Stimulated activated CD8-positive, alpha-beta memory T cell treated with anti-CD3 and anti-CD28 coated beads, Interleukin-12 subunit alpha, Interleukin-12 subunit beta, amount 100 ng/mL, for 4 hours (primary cell): ENCODE data around the gene CCNT2.
"Not testable (repeated sequence)": the region's sequence is repeated elsewhere in the genome, so short reads cannot be mapped to it uniquely, and the experiment has no call there.

Source experiments
- DNase-seq: peaks from one replicate; pipeline ENCODE4 v3.0.0-alpha.2; 2020; ENCODE audit warnings: low read depth

The CCNT2 gene

DNA sequence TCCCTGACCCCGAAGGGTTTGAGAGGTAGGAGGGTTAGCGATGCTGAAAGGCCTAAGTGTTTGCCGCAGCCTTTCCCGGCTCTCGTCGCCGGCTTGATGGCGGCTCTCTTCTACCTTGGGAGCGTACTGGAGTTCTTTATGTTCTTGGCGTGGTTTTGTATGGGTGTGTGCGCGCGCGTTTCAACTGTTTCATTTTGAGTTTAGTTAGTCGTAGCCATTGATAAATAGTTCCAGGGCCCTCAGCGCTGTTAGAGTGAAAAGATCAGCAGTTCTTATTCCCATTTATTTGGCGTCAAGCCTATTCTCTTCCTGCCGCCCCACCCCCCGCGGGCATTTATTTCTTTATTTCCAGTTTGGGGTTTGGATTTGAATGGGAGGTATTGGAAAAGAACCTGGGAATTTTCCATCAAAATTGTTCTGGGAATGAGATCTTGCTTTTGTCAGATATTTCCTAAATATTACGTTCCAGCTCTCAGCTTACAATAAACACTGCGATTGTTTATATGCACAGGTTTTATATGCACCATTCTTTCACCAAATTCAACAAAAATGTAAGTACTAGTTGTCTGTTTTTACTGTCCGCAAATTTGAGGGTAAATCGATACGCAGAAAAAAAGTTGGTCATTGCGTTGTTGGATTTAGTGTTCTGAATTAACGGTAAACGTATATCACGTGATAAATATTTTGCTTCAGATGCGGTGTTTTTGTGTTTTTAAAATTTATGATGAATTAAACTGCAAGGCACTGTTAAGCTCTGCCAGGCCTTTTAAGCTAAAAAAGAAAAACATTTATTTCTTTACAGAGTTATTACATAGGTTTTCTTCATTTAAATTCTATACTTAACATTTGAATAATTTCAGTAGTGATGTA lies 954 bp downstream of the CCNT2 start:
- no peak for DNase-seq

DNA sequence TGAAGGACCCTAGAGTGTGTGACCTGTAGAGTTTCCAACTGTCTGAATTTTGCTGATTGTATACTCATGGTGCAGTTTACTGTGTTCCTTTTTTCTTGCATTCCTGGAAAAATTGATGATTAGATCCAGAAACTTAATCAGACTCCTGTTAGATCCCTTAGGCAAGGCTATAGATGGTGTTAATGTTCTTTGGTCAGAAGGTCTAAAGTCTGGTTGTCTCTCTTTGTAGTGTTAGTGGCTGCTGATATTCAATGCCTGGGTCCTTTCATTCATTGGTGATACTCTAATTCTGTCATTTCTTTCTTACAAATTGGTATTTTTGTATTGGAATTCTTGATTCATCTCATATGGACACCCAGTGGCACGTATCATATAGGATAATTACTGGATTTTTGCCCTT lies 6.3 kb downstream of the CCNT2 start:
- DNase-seq, result no peak

DNA sequence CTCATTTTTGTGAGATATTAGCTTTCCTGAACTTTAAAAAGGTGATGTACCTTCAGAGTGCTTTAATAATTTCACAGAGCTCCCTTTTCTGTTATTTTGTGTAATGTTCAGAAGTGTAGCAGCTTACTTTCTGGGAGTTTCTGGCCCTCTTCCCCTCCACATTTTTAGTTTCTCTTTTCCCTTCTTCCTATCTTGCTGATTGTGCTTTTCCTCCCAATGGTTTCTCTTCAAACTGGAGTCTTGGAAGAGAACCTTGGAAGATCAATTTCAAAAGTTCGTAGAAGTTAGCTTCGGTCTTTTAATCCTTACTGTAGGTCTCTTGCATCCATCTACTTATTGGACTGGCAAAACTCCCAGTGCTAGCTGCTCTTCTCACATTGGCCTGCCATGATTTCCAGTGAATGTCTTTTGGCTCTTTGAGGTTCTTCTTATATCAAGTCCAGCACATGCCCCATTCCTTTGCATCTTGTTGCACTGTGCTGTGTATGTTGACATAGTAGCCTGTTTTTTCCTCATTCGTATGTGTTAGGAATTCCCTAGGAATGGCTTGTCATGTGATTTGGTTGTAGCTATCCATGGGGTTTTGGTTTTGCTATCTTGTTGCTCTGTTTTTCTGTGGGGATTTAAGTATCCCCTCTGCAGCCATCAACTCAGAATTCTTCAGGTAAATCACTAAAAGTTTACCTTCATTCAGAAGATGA lies 7.8 kb downstream of the CCNT2 start:
- no peak for DNase-seq

DNA sequence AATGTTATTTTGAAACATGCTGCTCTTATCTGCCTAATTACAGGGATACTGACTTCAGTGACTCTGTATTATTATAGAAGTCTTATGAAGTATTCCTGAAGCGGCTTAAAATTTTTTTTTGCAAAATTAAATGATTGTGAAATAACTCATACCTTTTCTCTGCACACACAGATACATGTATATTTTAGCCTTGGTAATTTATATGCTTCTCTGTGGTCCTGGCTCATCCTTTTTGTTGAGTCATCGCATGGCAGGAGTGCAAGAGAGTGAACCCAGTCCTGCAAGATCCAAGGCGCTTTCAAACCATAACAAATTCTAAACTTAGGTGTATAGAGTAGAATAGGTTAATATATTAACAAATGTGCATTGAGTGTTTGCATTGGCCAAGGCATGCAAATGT lies 8.6 kb downstream of the CCNT2 start:
- DNase-seq, result no peak

DNA sequence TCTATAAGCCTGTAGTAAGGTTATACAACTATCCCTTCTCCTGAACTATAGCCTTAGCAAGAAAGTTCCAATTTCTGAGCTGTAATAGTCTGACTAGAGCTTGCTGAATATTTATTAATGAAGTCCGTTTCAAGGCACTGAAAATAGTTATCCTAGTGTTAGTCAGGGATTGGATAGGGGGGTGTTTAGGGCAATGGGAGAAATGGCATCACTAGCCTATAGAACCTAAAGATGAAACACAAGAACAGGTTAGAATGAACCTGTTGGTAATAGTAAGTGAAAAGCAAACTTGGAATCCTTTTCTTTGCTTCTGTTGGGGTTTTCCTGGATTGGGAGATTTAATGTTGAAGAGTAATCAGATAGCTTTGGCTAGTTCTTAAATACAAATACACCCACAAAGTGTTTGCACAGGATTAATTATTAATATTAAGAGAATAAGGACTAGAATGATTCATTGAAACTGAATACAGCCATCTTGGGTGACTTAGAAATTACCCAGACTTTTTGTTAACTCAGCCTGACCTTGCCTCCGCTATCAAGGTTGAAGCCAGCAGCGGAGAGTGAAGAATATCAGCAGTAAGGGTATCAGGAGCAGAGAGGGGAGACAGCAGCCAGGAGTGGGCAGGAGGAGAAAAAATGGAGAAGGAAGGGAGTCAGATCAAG lies 14.4 kb downstream of the CCNT2 start:
- DNase-seq, result no peak

DNA sequence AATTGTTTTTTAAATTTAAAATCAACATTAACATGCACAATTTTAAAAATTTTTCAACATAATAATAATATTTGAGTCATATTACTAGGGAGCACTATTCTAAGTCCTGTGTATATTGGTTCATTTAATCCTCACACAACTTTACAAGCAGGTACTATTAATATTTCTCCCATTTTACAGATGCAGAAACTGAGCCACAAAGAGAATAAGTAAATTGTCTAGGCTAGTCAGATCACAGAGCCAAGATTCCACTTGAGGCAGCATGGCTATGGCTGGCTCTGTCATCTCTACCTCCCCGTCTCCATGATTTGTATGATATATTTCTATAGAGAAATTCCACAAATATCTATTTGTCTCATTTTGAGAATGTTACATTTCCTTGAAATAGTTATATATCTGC lies 15.1 kb downstream of the CCNT2 start:
- DNase-seq, result no peak

DNA sequence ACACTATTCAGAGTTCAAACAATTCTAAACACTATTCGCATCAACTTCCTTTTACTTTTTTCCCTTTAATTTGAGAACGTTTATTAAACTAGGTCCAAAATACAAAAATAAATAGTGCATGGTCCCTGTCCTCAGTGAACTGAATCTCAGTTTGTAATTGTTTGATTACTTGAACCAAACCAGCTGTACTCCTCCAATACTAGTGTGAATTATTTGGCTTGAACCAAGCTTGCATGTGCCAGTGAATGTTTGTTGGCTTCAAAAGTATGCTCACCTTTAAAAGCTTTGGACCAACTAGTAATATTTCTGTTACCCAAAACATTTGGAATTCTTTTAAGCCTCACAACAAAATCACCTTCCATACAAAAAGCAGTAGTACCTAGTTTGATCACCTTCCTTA lies 15.5 kb downstream of the CCNT2 start:
- no peak for DNase-seq

DNA sequence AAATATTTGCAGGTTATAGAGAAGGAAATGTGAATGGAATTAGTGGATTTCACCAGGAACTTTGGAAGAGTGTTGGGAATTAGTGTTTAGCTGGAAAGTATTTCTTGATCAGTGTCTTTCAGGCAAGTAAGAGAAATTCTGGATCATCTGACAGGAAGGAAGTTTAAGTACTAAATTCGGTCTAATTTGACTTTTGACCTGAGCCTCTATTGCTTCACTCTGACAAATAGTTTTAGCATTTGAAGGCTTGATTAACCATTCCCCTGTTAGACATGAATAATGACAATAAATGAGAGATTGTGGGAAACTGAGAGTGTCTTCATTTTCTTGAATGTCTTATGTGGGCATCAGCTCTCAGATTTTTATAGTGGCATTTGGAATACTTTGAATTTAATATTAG lies 16.0 kb downstream of the CCNT2 start:
- DNase-seq, result no peak

DNA sequence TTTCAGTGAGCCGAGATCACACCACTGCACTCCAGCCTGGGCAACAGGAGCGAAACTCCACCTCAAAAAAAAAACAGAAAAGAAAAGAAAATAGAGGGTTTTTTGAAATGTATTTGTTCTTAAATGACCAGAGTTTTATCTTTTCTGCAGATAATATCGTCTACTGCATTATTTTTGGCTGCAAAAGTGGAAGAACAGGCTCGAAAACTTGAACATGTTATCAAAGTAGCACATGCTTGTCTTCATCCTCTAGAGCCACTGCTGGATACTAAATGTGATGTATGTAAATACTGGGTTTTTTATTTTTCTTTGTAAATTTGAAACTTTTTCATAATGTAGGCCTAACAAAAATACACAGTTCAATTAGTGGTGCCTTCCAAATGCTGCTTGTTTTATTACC lies 18.1 kb downstream of the CCNT2 start:
- no peak for DNase-seq

DNA sequence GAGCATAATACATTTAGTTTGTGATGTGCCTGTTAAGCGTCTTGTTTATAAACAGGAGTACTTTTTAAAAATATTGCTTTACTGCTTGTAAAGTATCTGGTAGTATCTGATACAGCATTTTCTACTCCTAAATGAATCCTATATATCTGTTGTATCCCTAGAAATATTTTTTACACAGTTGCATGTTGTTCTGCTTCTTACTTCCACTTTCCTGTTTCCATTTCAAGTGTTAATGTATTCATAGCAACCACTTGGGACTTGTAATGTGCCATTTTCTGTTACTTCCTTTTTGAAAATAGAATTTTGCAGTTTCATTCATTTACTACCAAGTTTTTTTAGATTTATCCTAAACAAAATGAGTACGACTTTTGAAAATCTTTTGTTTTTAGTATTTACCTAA lies 24.9 kb downstream of the CCNT2 start:
- DNase-seq, result no peak

DNA sequence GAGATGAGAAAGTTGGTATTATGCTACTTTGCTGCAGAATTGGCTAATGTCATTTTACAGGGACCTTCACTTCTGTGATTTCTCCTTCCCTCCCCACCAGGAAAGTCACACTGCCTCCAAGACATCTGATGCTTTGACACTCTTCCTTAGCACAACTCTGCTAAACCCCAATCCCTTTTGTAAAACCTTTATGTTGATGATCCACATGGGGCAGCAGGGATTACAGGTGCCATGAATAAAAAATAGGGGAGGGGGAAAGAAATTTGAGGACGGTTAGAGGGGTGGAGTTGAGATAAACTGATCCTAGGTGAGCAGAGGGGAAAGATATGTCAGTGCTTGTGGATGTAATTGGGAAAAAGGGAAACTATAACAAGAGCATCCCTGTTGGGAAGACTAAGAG lies 26.4 kb downstream of the CCNT2 start:
- no peak for DNase-seq

DNA sequence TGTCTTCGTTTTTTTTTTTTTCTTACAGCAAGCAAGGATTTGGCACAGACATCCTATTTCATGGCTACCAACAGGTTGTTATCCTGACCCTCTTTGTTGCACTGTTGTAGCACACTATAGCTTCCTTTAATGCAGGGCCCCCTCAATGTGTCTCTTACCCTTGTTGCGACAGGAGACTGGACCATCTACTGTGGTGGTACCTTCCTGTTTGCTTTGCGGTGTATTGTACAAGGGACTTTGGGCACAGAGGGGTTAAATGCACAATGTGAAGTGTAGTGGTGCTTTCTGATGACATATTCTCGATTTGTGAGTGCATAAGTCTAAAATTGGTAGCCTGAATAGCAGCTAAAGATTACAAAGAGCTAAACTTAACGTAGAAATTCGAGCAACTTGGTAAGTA lies 27.5 kb downstream of the CCNT2 start:
- DNase-seq, result no peak

DNA sequence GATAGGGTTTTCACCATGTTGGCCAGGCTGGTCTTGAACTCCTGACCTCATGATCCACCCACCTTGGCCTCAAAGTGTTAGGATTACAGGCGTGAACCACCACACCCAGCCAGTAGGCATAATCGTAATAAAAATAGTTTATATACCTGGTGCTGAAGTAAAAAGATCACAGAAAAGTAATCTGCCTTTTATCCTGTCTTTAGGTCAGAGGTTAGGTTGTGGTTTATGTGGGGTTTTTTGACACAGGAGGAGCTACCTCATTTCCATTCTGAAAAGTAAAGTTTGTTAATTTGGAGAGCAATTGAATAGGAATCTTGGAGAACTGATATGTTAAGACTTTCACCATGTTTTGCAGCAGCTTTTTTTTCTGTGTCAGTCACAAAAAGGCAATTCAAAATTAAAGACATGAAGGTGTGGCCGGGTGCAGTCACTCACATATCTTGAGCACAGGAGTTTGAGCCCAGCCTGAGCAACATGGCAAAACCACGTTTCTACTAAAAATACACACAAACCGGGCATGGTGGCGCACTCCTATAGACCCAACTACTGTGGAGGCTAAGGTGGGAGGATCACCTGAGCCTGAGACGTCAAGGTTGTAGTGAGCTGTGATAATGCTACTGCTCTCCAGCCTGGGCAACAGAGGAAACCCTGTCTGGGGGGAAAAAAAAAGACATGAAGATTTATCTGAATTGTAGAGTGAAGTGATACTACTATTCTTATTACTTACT lies 31.5 kb downstream of the CCNT2 start:
- DNase-seq, result no peak

DNA sequence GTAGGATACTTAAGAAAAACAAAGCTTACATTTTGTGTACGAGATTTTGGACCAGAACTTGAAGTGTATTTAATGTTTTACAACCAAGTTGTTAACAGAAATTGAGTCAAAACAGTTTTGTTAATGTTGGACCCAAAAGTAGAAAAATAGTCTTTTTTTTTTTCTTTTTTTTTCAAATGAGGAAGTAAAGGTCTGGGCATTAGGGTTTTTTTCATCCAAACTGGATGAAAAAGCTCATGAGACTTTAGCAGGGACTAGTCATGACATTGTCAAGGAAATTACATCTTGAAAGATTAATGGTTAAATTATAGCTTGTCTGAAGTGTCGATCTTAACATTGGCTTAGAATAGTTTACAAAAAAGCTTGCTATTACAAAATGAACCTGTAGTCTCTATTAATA lies 32.3 kb downstream of the CCNT2 start:
- DNase-seq, result no peak

DNA sequence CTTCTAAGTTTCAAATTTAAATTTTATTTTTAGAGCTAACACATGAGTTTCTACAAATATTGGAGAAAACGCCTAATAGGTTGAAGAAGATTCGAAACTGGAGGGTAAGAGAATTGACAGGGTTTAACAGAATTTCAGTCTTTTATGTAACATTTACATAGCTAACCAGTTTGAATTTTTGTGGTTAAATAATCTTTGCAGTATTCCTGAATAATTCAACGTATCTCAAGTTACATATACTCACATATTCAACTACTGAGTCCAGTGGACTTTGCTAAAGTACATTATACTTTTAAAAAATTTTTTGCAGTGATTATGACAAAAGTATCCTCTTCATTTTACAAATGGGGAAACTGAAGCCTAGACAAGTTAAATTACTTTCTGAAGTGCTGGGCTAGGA lies 34.0 kb downstream of the CCNT2 start:
- no peak for DNase-seq

DNA sequence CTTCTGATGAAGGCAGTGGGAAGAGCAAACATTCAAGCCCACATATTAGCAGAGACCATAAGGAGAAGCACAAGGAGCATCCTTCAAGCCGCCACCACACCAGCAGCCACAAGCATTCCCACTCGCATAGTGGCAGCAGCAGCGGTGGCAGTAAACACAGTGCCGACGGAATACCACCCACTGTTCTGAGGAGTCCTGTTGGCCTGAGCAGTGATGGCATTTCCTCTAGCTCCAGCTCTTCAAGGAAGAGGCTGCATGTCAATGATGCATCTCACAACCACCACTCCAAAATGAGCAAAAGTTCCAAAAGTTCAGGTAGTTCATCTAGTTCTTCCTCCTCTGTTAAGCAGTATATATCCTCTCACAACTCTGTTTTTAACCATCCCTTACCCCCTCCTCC lies 35.4 kb downstream of the CCNT2 start:
- DNase-seq, result no peak

DNA sequence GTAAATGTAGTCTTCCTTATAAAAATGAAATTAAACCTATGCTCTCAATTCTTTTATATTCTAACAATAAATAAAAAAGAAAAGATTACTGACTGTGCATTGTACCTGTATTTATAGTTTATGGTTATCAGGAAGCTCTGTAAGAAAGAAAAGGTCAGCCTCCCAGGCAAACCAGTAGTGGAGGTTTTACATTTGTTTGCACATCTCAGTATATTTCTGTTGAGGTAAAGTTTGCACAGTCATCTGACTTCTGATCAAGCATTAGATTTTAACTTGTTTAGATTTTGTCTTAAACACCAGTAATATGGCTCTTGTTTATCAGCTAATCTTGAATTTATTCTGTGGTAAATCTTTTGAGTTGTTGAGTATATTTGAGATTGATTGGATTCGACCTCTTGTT lies 37.1 kb downstream of the CCNT2 start:
- DNase-seq, result no peak

DNA sequence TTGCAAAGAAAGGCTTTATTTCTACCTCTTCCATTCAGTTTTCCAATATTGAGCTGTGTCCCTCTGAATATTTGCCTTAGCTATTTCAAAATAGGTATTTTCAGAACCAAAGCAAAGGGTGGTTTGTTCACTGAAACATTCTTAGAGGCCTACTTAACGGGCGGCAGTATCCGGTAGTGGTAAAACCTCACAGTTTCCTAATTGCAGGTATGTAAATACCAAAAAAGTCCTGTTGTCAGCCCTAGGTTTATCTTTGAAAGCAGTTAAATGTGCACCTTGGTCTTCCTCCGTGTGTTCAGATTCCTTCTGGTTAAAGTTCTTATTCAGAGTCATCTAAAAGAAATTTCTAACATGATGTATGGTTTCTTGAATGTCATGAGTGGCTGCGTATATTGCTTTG lies 38.9 kb downstream of the CCNT2 start:
- no peak for DNase-seq

DNA sequence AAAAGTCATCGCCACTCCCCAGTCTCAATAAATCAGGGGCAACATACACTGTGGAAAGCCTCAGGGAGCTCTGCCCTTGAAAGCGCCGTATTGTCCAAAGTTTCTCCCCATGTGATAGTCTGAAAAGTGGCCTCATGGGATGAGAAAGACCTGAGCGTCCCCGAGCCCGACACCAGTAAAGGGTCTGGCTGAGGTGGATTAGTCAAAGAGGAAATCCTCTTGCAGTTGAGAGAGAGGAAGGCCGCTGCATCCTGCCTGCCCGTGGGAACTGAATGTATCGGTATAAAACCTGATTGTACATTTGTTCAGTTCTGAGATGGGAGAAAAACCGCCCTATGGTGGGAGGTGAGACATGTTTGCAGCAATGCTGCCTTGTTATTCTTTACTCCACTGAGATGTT lies 48.5 kb downstream of the CCNT2 start:
- not testable (repeated sequence) for DNase-seq

DNA sequence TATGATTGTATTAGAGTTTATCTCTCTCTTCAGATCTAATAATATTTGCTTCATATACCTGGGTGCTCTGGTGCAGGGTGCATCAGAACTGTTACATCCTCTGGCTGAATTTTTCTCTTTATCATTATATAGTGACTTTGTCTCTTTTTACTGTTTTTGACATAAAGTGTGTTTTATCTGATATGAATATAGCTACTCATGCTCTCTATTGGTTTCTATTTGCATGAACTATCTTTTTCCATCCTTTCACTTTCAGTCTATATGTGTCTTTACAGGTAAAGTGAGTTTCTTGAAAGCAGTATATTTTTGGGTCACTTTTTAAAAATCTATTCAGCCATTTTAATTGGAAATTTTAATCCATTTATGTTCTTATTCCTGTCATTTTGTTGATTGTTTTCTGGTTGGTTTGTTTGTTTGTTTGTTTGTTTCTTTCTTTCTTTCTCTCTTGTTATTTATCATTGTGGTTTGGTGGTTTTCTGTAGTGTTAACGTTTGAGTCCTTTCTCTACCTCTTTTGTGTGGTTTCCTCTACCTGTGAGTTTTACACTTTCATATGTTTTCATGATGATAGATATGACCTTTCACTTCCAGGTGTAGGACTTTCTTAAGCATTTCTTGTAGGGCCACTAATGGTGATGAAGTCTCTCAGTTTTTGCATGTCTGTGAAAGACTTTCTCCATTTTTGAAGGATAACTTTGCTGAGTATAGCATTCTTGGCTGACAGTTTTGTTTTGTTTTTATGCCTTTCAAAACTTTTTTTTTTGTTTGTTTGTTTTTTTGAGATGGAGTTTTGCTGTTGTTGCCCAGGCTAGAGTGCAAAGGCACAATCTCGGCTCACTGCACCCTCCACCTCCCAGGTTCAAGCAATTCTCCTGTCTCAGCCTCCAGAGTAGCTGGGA lies 54.9 kb downstream of the CCNT2 start:
- DNase-seq, result no peak

DNA sequence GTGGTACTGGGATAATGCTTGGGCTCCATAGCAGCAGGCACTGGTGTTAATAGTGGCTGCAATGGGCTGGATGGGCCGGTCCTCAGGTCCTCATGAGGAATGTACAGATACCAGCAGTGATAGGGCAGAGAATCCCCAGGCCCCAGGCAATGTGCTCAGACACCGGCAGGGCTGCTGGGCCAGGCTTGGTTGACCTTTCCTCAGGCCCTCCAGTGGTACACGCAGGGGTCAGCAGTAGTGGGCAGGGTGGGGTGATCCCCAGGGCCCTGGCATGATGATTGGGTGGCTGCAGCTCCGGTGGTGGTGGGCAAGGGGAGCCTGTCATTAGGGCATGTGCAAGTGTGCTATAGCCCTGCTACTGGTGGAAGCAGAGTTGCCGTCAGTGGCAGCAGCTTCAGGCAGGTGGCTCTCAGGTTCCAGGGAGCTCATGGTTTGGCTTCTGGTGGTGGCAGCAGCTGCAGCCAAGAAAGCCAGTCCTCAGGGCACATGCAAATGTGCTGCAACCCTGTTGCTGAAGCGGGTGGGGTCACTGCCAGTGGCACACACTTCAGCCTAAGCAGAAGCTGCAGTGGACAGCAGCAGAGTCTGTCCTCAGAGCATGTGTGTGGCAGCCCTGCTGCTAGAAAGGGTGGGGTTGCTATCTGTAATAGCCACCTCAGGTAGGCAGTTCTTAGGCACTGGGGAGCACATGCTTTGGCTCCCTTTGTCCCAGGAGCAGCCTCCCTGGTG lies 56.8 kb downstream of the CCNT2 start:
- no peak for DNase-seq
